ENCODE results near the gene HOXA9. TPM values are rescaled to one million over a fixed set of nuclear protein-coding genes. Genes with fewer than 3 reads are reported as not detected.

The HOXA9 gene
- total RNA-seq, 4 donors from 2014 or later, result 25.7 to 71.2 (median 46.1) TPM

DNA sequence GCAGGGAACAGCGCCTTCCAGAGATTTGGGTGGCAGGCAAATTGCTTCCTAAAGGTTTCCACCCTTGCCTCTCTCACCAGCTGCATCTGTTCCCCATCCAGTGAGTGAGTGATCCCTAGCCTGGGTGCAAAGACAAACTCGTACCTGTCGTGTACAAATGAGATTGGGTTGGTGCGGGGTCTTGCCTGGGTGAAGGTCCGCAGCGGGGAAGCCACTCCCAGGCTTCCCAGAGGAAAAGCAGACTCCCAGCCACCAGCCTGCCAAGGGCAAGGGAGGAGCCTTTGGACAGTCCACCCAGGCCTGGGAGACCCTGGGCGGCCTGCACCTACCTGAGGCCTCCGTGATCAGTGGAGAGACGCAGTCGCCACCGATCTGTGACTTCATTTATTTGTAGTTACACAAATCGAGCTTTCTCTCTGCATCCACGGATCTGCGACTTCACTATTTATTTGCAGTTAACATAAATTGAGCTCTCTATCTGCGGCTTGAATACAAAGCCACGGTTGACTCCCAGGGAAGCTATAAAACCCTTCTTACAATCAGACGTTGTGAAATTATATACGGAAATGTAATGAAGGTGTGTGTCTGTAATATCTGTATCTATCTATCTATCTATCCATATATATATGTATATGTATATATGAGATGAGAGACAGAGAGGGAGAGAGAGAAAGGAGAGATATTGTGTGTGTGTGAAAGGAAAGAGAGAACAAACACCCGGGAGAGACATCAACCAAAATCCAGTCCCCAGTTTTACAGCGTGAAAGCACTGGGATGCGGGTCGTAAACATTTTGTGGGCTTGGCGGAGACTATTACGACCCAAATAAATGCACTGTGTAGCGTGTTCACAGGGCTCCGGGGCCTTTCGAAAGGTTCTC is 5.8 kb downstream of the HOXA9 start:
- peaks cover under 1 to 50% (median 12%) of the 10 kb centered on the region in 4 donors for H3K4me1 ChIP-seq
- DNase-seq, result peak in 2 of 3 donors; percentile 53 to 67
- peaks cover 0 to 7% (median 0%) of the 10 kb centered on the region in 4 donors for H3K9me3 ChIP-seq
- H3K27ac ChIP-seq, result peak overlapping the region in 3 of 4 donors; percentile 76 to 93 (median 91)
- H3K36me3 ChIP-seq, result no peaks in the 10 kb centered on the region
- no peaks in the 10 kb centered on the region for H3K27me3 ChIP-seq
- peak overlapping the region in 2 of 4 donors; percentile 74 to 81 for H3K4me3 ChIP-seq
- TF ChIP-seq, protein P1, sequence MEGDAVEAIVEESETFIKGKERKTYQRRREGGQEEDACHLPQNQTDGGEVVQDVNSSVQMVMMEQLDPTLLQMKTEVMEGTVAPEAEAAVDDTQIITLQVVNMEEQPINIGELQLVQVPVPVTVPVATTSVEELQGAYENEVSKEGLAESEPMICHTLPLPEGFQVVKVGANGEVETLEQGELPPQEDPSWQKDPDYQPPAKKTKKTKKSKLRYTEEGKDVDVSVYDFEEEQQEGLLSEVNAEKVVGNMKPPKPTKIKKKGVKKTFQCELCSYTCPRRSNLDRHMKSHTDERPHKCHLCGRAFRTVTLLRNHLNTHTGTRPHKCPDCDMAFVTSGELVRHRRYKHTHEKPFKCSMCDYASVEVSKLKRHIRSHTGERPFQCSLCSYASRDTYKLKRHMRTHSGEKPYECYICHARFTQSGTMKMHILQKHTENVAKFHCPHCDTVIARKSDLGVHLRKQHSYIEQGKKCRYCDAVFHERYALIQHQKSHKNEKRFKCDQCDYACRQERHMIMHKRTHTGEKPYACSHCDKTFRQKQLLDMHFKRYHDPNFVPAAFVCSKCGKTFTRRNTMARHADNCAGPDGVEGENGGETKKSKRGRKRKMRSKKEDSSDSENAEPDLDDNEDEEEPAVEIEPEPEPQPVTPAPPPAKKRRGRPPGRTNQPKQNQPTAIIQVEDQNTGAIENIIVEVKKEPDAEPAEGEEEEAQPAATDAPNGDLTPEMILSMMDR (IDR thresholded peaks at IDR 0.05), result no peak
- no peak for TF ChIP-seq POLR2A (IDR thresholded peaks at IDR 0.05)

DNA sequence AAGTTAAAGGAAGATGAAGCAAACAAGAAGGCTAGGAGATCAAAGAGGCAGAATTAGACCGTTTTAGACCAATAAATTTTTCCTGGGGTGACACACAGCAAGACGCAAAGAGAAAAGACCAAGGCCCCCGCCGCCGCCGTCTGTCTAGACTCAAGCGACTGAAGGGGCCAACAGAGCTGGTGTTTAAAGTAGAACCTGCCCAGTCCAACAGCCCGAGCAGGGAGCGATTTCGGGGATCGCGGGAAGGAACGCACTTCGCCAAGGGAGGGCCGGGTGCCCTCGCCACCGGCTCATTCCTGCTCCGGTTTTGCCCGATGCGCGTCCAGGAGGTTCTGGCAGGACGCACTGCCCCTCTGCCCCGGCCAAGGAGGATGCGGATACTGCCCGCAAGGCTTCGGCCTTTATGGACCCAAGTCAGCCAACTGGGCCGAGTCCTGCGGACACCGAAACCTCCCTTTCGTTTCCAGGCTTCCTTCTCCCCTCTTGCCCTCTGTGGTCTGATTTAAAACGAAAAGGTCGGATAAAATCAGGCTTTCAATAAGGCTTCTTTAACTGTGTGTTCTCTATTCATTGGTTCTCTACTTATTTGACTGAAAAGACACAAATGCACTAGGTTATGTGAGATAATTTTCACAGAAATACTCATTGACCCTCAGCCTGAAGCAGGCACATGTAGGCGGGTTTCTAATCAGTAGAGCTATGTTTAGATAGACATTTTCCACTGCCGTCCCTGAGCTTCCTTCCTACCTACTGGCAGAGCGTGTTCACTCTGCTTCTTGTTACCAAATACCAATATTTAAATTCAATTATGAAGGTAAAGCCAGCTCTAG is 6.7 kb downstream of the HOXA9 start:
- H3K27me3 ChIP-seq, result no peaks in the 10 kb centered on the region

DNA sequence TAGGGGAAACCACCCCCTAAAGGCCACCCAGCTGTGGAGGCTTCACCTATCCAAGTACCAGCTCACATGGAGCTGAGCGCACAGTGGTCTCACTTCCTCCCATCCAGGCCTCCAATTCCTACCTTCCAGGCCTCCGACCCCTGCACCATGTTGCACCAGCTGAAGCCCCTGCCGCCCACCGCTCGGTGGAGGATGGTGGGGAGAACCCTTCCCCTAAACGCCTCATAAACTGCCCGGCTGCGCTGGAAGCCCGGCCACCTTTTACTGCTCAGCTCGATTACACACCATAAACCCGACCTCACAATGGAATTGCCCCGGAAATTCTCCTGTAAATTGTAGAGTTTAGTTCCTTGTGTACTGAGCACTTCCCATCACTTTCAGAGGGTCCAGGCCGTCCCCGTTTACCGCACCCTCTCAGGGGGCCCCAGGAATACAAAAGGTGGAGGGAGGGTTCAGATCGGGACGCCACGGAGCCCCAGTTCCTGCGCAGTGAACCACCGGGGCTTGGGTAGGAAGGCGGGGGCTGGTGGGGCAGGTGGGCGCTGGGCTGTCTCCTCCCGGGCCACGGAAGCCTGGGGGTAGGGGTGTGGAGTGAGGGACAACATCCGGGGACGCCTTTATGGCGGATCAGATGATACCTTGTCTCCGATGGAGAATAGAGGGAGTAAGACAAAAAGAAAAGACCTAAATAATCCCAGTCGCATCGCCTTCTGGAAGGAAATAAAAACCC is 7.5 kb downstream of the HOXA9 start:
- Histone ChIP-seq H3K4me1 (peaks cover 3 to 66% (median 12%) of the 10 kb centered on the region in 4 donors), H3K27me3 (no peaks in the 10 kb centered on the region), H3K27ac (peak overlapping the region in 3 of 4 donors; percentile 76 to 93 (median 91)), H3K36me3 (no peaks in the 10 kb centered on the region), H3K9me3 (peaks cover 0 to 7% (median 0%) of the 10 kb centered on the region in 4 donors), H3K4me3 (peak overlapping the region in 2 of 4 donors; percentile 74 to 81)
- TF ChIP-seq, protein P1 (IDR thresholded peaks at IDR 0.05), result no peak
- TF ChIP-seq POLR2A (IDR thresholded peaks at IDR 0.05), result no peak
- peak in 2 of 3 donors; percentile 47 to 70 for DNase-seq

More for the DNA sequence above, 6.7 kb downstream of the HOXA9 start:
- DNase-seq, result peak in 2 of 3 donors; percentile 47 to 67
- Histone ChIP-seq H3K4me1 (peaks cover 3 to 58% (median 12%) of the 10 kb centered on the region in 4 donors), H3K4me3 (peak overlapping the region in 2 of 4 donors; percentile 74 to 81), H3K27ac (peak overlapping the region in 3 of 4 donors; percentile 76 to 93 (median 91)), H3K36me3 (no peaks in the 10 kb centered on the region), H3K9me3 (peaks cover 0 to 7% (median 0%) of the 10 kb centered on the region in 4 donors)
- TF ChIP-seq POLR2A (IDR thresholded peaks at IDR 0.05), result no peak
- TF ChIP-seq, protein P1 (IDR thresholded peaks at IDR 0.05), result no peak

GRCh38 chr7:27156916-27157701 is 8.2 kb downstream of the HOXA9 start:
- Histone ChIP-seq H3K4me1 (peaks cover 3 to 66% (median 12%) of the 10 kb centered on the region in 4 donors), H3K27me3 (no peaks in the 10 kb centered on the region), H3K9me3 (peaks cover 0 to 7% (median 0%) of the 10 kb centered on the region in 4 donors), H3K27ac (peak overlapping the region; percentile 69 to 93 (median 84)), H3K4me3 (peak overlapping the region; percentile 33 to 81 (median 55)), H3K36me3 (no peaks in the 10 kb centered on the region)
- peak; percentile 9 to 64 (median 45) for DNase-seq
- no peak for TF ChIP-seq POLR2A (IDR thresholded peaks at IDR 0.05)
- TF ChIP-seq, protein P1 (IDR thresholded peaks at IDR 0.05), result no peak

All from Peyer's patch (tissue), 4 donors.